ENCODE results near the gene SCAMP4. TPM values are rescaled to one million over a fixed set of nuclear protein-coding genes. Genes with fewer than 3 reads are reported as not detected.

SCAMP4 gene
- total and polyA plus RNA-seq, 9 of the 15 experiments (the other 6 are each of a cell fraction or from before 2014, with no cell fraction given), result 0.81 to 45.9 (median 12.8) TPM

- WGBS (ENCODE audit: insufficient coverage, low coverage, missing lambda C conversion rate), result 1% methylated on average over 11 of the region's 11 CpGs
- H3K4me3 ChIP-seq, result peak overlapping the region; percentile 91
- H3K9ac ChIP-seq (ENCODE audit: insufficient read depth in 1 of 2, low read depth in 2 of 2, low read length in 2 of 2), result peak overlapping the region; percentile 89 to 99
- H2AFZ ChIP-seq (ENCODE audit: low read depth, low read length), result no peak overlapping the region
- H4K20me1 ChIP-seq (replicated peaks; ENCODE audit: control insufficient read depth, insufficient read depth, low read length), result peaks cover 37% of the 10 kb centered on the region; the same call in 1 of the 2 replicates
- BruUV-seq (replicated peaks), result no TSS peak
- H3K36me3 ChIP-seq (ENCODE audit: control insufficient read depth, insufficient read depth, low read length), result peaks cover 27% of the 10 kb centered on the region; the same call in 2 of the 3 replicates
- peak overlapping the region; percentile 90 for H3K4me2 ChIP-seq (ENCODE audit: insufficient read depth, low read length)
- H3K9me3 ChIP-seq (replicated peaks; ENCODE audit: control insufficient read depth, insufficient read depth, low read depth, low read length), result no peaks in the 10 kb centered on the region
- peak; percentile 56 for FAIRE-seq
- ATAC-seq, result peak; percentile 44
- peak; percentile 21 to 45 (median 22) for DNase-seq (ENCODE audit: extremely low read depth in 1 of 4, low spot score in 3 of 4)
- ChIA-PET CTCF (ENCODE audit: low intra/inter-chr PET ratio) (no interaction called here), POLR2A (interaction anchor here (0.9 to 2.1 kb wide), 5 partner anchors 9 to 20 kb away, joined by 3 to 8 read pairs (median 5); no protein-coding TSS in a partner anchor)
- in situ Hi-C loops (cut with MboI) (no loop called here), intact Hi-C loops (cut with micrococcal nuclease) (no loop called here)
- H3K4me1 ChIP-seq (replicated peaks in 1 of 2; ENCODE audit: control insufficient read depth in 2 of 2, insufficient read depth in 2 of 2, low read length in 2 of 2), result peaks cover 31 to 77% of the 10 kb centered on the region in 2 experiments
- peaks cover 46% of the 10 kb centered on the region for H3K79me2 ChIP-seq (ENCODE audit: control insufficient read depth, insufficient read depth, low read length)
- peaks cover 14% of the 10 kb centered on the region for H3K9me1 ChIP-seq (ENCODE audit: control insufficient read depth, insufficient read depth, low read length)
- peak overlapping the region; percentile 74; the same call in 2 of the 3 replicates for H3K27ac ChIP-seq (ENCODE audit: extremely low read depth, low read depth, low read length)
- no peaks in the 10 kb centered on the region for H3K27me3 ChIP-seq (ENCODE audit: control insufficient read depth in 2 of 2, insufficient read depth in 2 of 2, low read length in 2 of 2)
- no peak for TF ChIP-seq ZNF165 (CRISPR knock-in tag; IDR thresholded peaks at IDR 0.05; ENCODE audit: borderline replicate concordance)
- TF ChIP-seq CBFA2T3 (IDR thresholded peaks at IDR 0.05), result 0 out of 2 replicates have a peak, but pooled peaks have one; percentile 3
- TF ChIP-seq NCOA4 (IDR thresholded peaks at IDR 0.05; ENCODE audit: partially characterized antibody), result no peak
- no peak for TF ChIP-seq TRIM28 (IDR thresholded peaks at IDR 0.05)
- no peak for TF ChIP-seq ILK (tag; IDR thresholded peaks at IDR 0.05; ENCODE audit: borderline replicate concordance, low read depth)
- TF ChIP-seq RBM34 (IDR thresholded peaks at IDR 0.05; ENCODE audit: borderline replicate concordance, insufficient read depth, low read length), result no peak
- no peak for TF ChIP-seq HMGN3 (IDR thresholded peaks at IDR 0.05; ENCODE audit: borderline replicate concordance, extremely low read depth, insufficient read length, low read depth, low read length)
- no peak for TF ChIP-seq USF1 (CRISPR knock-in tag; IDR thresholded peaks at IDR 0.05)
- TF ChIP-seq, protein P1, sequence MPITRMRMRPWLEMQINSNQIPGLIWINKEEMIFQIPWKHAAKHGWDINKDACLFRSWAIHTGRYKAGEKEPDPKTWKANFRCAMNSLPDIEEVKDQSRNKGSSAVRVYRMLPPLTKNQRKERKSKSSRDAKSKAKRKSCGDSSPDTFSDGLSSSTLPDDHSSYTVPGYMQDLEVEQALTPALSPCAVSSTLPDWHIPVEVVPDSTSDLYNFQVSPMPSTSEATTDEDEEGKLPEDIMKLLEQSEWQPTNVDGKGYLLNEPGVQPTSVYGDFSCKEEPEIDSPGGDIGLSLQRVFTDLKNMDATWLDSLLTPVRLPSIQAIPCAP (CRISPR knock-in tag; IDR thresholded peaks at IDR 0.05; ENCODE audit: borderline replicate concordance), result no peak
- TF ChIP-seq ERF (CRISPR knock-in tag; IDR thresholded peaks at IDR 0.05), result no peak
- no peak for TF ChIP-seq ZNF764 (CRISPR knock-in tag; IDR thresholded peaks at IDR 0.05; ENCODE audit: low read depth)
- TF ChIP-seq GABPA (tag; conservative IDR thresholded peaks at IDR 0.05; ENCODE audit: low read depth), result no peak
- TF ChIP-seq, protein P2, sequence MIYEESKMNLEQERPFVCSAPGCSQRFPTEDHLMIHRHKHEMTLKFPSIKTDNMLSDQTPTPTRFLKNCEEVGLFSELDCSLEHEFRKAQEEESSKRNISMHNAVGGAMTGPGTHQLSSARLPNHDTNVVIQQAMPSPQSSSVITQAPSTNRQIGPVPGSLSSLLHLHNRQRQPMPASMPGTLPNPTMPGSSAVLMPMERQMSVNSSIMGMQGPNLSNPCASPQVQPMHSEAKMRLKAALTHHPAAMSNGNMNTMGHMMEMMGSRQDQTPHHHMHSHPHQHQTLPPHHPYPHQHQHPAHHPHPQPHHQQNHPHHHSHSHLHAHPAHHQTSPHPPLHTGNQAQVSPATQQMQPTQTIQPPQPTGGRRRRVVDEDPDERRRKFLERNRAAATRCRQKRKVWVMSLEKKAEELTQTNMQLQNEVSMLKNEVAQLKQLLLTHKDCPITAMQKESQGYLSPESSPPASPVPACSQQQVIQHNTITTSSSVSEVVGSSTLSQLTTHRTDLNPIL (CRISPR knock-in tag; IDR thresholded peaks at IDR 0.05), result no peak
- no peak for TF ChIP-seq MYNN (IDR thresholded peaks at IDR 0.05)
- TF ChIP-seq MYNN (CRISPR knock-in tag; IDR thresholded peaks at IDR 0.05), result 0 out of 2 replicates have a peak, but pooled peaks have one; percentile 29
- TF ChIP-seq YY1 (IDR thresholded peaks at IDR 0.05; ENCODE audit: borderline replicate concordance in 1 of 3, control insufficient read depth in 1 of 3, extremely low read depth in 1 of 3, insufficient read depth in 3 of 3, insufficient read length in 1 of 3, insufficient replicate concordance in 2 of 3, low read depth in 1 of 3, low read length in 2 of 3), result peak in 2 of 3 experiments; percentile 1 to 35
- no peak for TF ChIP-seq EZH2 (IDR thresholded peaks at IDR 0.05; ENCODE audit: borderline replicate concordance, low read depth, low read length)
- TF ChIP-seq PHF21A (IDR thresholded peaks at IDR 0.05; ENCODE audit: borderline replicate concordance, low read depth), result no peak
Observed at GRCh38 chr19:1884291-1884718, 20.9 kb upstream of the SCAMP4 start.

Data from K562 (cell line).